HEK293 (cell line): Measurements from ENCODE around the gene LTBP1.

Experiments
- CTCF ChIA-PET: fragments of 350-600 bp; formaldehyde crosslinking; extraction: SDS; loops from one replicate; lab custom pipeline; 2021; ENCODE audit warnings: antibody characterized with exemption; lab: Yijun Ruan, JAX
- POLR2A ChIA-PET: fragments of 300-600 bp; formaldehyde crosslinking; extraction: SDS; loops from one replicate; lab custom pipeline; 2020; ENCODE audit warnings: antibody characterized with exemption, inconsistent platforms; lab: Yijun Ruan, JAX
- H3K27ac ChIP-seq: fragments of 200-500 bp; sonication (Bioruptor generic); 2 replicates; pipeline ENCODE4 v1.5.1; 2014; ENCODE audit warnings: low read depth, low read length, control low read depth, inconsistent platforms; ENCODE audit errors: extremely low read depth
- H3K36me3 ChIP-seq, 2 experiments: fragments of 200-500 bp in 1 of 2; sonication (Bioruptor generic) in 1 of 2; 1 replicate in 1 of 2; 2 replicates in 1 of 2; pipeline ENCODE4 v1.5.1; 2014 to 2017; ENCODE audit warnings: inconsistent platforms in 2 of 2, low read length in 2 of 2; ENCODE audit not compliant: control insufficient read depth in 2 of 2, insufficient read depth in 1 of 2
- H3K4me1 ChIP-seq: fragments of 200-500 bp; sonication (Bioruptor generic); 2 replicates; pipeline ENCODE4 v1.5.1; 2014; ENCODE audit warnings: mild to moderate bottlenecking, low read length, inconsistent platforms; ENCODE audit not compliant: control insufficient read depth, insufficient read depth
- H3K4me3 ChIP-seq: 2 replicates; pipeline ENCODE4 v1.5.1; 2011; ENCODE audit warnings: low read depth, mild to moderate bottlenecking, control low read depth, low read length, moderate library complexity
- H3K9me3 ChIP-seq: fragments of 200-500 bp; sonication (Bioruptor generic); 2 replicates; pipeline ENCODE4 v1.5.1; 2014; ENCODE audit warnings: low read depth, low read length, inconsistent platforms; ENCODE audit not compliant: control insufficient read depth, insufficient read depth
- GLIS2 ChIP-seq: fragments of 450-650 bp; formaldehyde crosslinking; IDR thresholded peaks from 2 replicates; pipeline ENCODE4 v1.5.1; 2016; ENCODE audit warnings: missing biosample characterization, missing genetic modification characterization
- KLF7 ChIP-seq: fragments of 450-650 bp; formaldehyde crosslinking; IDR thresholded peaks from 2 replicates; pipeline ENCODE4 v1.5.1; 2016; ENCODE audit warnings: missing biosample characterization, missing genetic modification characterization, borderline replicate concordance
- MYNN ChIP-seq: fragments of 450-650 bp; formaldehyde crosslinking; IDR thresholded peaks from 2 replicates; pipeline ENCODE4 v1.5.1; 2016; ENCODE audit warnings: missing biosample characterization, missing genetic modification characterization, borderline replicate concordance
- SCRT2 ChIP-seq: fragments of 450-650 bp; formaldehyde crosslinking; IDR thresholded peaks from 2 replicates; pipeline ENCODE4 v1.5.1; 2016; ENCODE audit warnings: missing biosample characterization, missing genetic modification characterization
- ZNF211 ChIP-seq: fragments of 450-650 bp; formaldehyde crosslinking; IDR thresholded peaks from 2 replicates; pipeline ENCODE4 v1.5.1; 2016; ENCODE audit warnings: low read depth, missing biosample characterization, missing genetic modification characterization
- ZNF214 ChIP-seq: fragments of 450-650 bp; formaldehyde crosslinking; IDR thresholded peaks from 2 replicates; pipeline ENCODE4 v1.5.1; 2017; ENCODE audit warnings: missing biosample characterization, mild to moderate bottlenecking, missing genetic modification characterization, borderline replicate concordance
- ZNF311 ChIP-seq: fragments of 450-650 bp; formaldehyde crosslinking; IDR thresholded peaks from 2 replicates; pipeline ENCODE4 v1.5.1; 2017; ENCODE audit warnings: missing biosample characterization, missing genetic modification characterization, borderline replicate concordance
- ZNF362 ChIP-seq: fragments of 450-650 bp; formaldehyde crosslinking; IDR thresholded peaks from 2 replicates; pipeline ENCODE4 v1.5.1; 2016; ENCODE audit warnings: missing biosample characterization, missing genetic modification characterization
- ZNF366 ChIP-seq: fragments of 450-650 bp; formaldehyde crosslinking; conservative IDR thresholded peaks from 2 replicates; pipeline ENCODE4 v1.5.1; 2016; ENCODE audit warnings: missing biosample characterization, missing genetic modification characterization
- ZNF513 ChIP-seq: fragments of 450-650 bp; IDR thresholded peaks from 2 replicates; pipeline ENCODE4 v1.5.1; 2018; ENCODE audit warnings: missing biosample characterization, missing genetic modification characterization
- ZNF558 ChIP-seq: fragments of 450-650 bp; formaldehyde crosslinking; IDR thresholded peaks from 2 replicates; pipeline ENCODE4 v1.5.1; 2016; ENCODE audit warnings: missing biosample characterization, missing genetic modification characterization
- ZNF623 ChIP-seq: fragments of 450-650 bp; formaldehyde crosslinking; IDR thresholded peaks from 2 replicates; pipeline ENCODE4 v1.5.1; 2016; ENCODE audit warnings: missing biosample characterization, missing genetic modification characterization
- ZNF777 ChIP-seq: fragments of 450-650 bp; formaldehyde crosslinking; IDR thresholded peaks from 2 replicates; pipeline ENCODE4 v1.5.1; 2017; ENCODE audit warnings: missing biosample characterization, missing genetic modification characterization, borderline replicate concordance
- ZNF843 ChIP-seq: fragments of 450-650 bp; formaldehyde crosslinking; IDR thresholded peaks from 2 replicates; pipeline ENCODE4 v1.5.1; 2016; ENCODE audit warnings: missing biosample characterization, missing genetic modification characterization
- TF ChIP-seq, protein P1 (sequence below): fragments of 450-650 bp; formaldehyde crosslinking; IDR thresholded peaks from 2 replicates; pipeline ENCODE4 v1.5.1; 2016; ENCODE audit warnings: missing biosample characterization, missing genetic modification characterization
- TF ChIP-seq, protein P2 (sequence below): fragments of 450-650 bp; formaldehyde crosslinking; IDR thresholded peaks from 2 replicates; pipeline ENCODE4 v1.5.1; 2016; ENCODE audit warnings: missing biosample characterization, missing genetic modification characterization
- TF ChIP-seq, protein P3 (sequence below): fragments of 450-650 bp; formaldehyde crosslinking; IDR thresholded peaks from 2 replicates; pipeline ENCODE4 v1.5.1; 2017; ENCODE audit warnings: missing biosample characterization, missing genetic modification characterization
- TF ChIP-seq, protein P4 (sequence below): fragments of 450-650 bp; formaldehyde crosslinking; IDR thresholded peaks from 2 replicates; pipeline ENCODE4 v1.5.1; 2017; ENCODE audit warnings: missing biosample characterization, mild to moderate bottlenecking, missing genetic modification characterization, moderate library complexity

LTBP1 gene

GRCh38 chr2:33214436-33214835, 267.7 kb downstream of the LTBP1 start:
- Histone ChIP-seq H3K36me3 (no peaks in the 10 kb centered on the region), H3K4me1 (peaks cover 7% of the 10 kb centered on the region), H3K4me3 (no peak overlapping the region), H3K9me3 (no peaks in the 10 kb centered on the region), H3K27ac (no peak overlapping the region)
- POLR2A ChIA-PET: no interaction called here
- TF ChIP-seq GLIS2 (tag by site-specific recombination): no peak
- TF ChIP-seq ZNF211 (tag by site-specific recombination): no peak
- TF ChIP-seq ZNF513 (tag by site-specific recombination): no peak
- TF ChIP-seq ZNF214 (tag by site-specific recombination): no peak
- TF ChIP-seq, protein P1, sequence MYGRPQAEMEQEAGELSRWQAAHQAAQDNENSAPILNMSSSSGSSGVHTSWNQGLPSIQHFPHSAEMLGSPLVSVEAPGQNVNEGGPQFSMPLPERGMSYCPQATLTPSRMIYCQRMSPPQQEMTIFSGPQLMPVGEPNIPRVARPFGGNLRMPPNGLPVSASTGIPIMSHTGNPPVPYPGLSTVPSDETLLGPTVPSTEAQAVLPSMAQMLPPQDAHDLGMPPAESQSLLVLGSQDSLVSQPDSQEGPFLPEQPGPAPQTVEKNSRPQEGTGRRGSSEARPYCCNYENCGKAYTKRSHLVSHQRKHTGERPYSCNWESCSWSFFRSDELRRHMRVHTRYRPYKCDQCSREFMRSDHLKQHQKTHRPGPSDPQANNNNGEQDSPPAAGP (tag by site-specific recombination): no peak
- TF ChIP-seq ZNF311 (tag by site-specific recombination): no peak
- TF ChIP-seq ZNF362 (tag by site-specific recombination): no peak
- no peak for TF ChIP-seq MYNN (tag by site-specific recombination)
- no peak for TF ChIP-seq ZNF843 (tag by site-specific recombination)
- TF ChIP-seq ZNF558 (tag by site-specific recombination): no peak
- TF ChIP-seq, protein P2, sequence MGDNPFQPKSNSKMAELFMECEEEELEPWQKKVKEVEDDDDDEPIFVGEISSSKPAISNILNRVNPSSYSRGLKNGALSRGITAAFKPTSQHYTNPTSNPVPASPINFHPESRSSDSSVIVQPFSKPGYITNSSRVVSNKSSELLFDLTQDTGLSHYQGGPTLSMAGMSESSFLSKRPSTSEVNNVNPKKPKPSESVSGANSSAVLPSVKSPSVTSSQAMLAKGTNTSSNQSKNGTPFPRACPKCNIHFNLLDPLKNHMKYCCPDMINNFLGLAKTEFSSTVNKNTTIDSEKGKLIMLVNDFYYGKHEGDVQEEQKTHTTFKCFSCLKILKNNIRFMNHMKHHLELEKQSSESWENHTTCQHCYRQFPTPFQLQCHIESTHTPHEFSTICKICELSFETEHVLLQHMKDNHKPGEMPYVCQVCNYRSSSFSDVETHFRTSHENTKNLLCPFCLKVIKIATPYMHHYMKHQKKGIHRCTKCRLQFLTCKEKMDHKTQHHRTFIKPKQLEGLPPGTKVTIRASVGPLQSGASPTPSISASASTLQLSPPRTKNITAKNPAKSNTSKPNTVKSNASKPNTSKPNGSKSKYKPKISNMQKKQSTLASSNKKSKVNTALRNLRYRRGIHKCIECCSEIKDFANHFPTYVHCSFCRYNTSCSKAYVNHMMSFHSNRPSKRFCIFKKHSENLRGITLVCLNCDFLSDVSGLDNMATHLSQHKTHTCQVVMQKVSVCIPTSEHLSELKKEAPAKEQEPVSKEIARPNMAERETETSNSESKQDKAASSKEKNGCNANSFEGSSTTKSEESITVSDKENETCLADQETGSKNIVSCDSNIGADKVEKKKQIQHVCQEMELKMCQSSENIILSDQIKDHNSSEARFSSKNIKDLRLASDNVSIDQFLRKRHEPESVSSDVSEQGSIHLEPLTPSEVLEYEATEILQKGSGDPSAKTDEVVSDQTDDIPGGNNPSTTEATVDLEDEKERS: no peak
- no peak for TF ChIP-seq SCRT2 (tag by site-specific recombination)
- TF ChIP-seq, protein P3, sequence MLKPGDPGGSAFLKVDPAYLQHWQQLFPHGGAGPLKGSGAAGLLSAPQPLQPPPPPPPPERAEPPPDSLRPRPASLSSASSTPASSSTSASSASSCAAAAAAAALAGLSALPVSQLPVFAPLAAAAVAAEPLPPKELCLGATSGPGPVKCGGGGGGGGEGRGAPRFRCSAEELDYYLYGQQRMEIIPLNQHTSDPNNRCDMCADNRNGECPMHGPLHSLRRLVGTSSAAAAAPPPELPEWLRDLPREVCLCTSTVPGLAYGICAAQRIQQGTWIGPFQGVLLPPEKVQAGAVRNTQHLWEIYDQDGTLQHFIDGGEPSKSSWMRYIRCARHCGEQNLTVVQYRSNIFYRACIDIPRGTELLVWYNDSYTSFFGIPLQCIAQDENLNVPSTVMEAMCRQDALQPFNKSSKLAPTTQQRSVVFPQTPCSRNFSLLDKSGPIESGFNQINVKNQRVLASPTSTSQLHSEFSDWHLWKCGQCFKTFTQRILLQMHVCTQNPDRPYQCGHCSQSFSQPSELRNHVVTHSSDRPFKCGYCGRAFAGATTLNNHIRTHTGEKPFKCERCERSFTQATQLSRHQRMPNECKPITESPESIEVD (tag by site-specific recombination): no peak
- TF ChIP-seq ZNF623: no peak
- TF ChIP-seq ZNF777 (tag by site-specific recombination): no peak
- no peak for TF ChIP-seq ZNF366
- TF ChIP-seq KLF7 (tag by site-specific recombination): no peak
- TF ChIP-seq, protein P4, sequence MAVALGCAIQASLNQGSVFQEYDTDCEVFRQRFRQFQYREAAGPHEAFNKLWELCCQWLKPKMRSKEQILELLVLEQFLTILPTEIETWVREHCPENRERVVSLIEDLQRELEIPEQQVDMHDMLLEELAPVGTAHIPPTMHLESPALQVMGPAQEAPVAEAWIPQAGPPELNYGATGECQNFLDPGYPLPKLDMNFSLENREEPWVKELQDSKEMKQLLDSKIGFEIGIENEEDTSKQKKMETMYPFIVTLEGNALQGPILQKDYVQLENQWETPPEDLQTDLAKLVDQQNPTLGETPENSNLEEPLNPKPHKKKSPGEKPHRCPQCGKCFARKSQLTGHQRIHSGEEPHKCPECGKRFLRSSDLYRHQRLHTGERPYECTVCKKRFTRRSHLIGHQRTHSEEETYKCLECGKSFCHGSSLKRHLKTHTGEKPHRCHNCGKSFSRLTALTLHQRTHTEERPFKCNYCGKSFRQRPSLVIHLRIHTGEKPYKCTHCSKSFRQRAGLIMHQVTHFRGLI (tag by site-specific recombination): no peak
- CTCF ChIA-PET: no interaction called here
